ENCODE measurements around the gene CDK7.
"Not testable (repeated sequence)": the region's sequence is repeated elsewhere in the genome, so short reads cannot be mapped to it uniquely, and the experiment has no call there.

- TF ChIP-seq ZNF274 (IDR thresholded peaks at IDR 0.05; ENCODE audit: low read depth, low read length); YY1 (IDR thresholded peaks at IDR 0.05; ENCODE audit: insufficient read depth, insufficient read length); SUZ12 (IDR thresholded peaks at IDR 0.05; ENCODE audit: extremely low read depth, insufficient read depth, insufficient read length): not testable (repeated sequence)
Measured at GRCh38 chr5:69220833-69221232, 13.9 kb upstream of the CDK7 start.
